KOPT-K1 (cell line): Measurements from ENCODE around the gene CHD9.

Source experiments
- H3K27ac ChIP-seq: fragments of 200-600 bp; sonication (generic); 2 replicates; pipeline ENCODE4 v1.5.1; 2016; ENCODE audit warnings: antibody characterized with exemption, mild to moderate bottlenecking, low read depth, low read length; ENCODE audit not compliant: poor library complexity, severe bottlenecking
- H3K36me3 ChIP-seq: fragments of 200-600 bp; sonication (generic); 2 replicates; pipeline ENCODE4 v1.5.1; 2017; ENCODE audit warnings: antibody characterized with exemption, mild to moderate bottlenecking, low read length, moderate library complexity; ENCODE audit not compliant: insufficient read depth
- H3K9me3 ChIP-seq: fragments of 200-600 bp; sonication (generic); 2 replicates; pipeline ENCODE4 v1.5.1; 2017; ENCODE audit warnings: antibody characterized with exemption, low read length, mild to moderate bottlenecking; ENCODE audit not compliant: insufficient read depth, poor library complexity, severe bottlenecking

CHD9 gene

DNA sequence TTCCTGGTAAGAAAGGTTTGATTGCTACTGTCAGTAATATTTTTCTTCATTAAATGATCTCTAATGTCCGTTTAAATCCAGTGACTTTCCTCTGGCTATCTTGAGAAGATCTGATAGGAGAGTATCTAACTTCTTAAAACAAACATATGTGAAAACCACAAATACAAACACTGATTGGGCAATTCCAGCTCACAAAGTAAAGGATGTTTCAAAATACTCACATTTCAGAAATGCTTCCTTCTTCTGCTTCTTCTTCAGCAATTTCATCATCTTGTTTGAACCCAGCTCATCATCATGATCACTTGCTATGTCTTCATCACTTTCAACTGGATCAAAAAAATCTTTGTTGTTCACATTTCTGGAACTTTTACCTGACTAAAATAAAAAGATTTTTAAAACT is 315.1 kb downstream of the CHD9 start:
- Histone ChIP-seq H3K27ac (no peak overlapping the region), H3K36me3 (no peaks in the 10 kb centered on the region), H3K9me3 (no peaks in the 10 kb centered on the region)

DNA sequence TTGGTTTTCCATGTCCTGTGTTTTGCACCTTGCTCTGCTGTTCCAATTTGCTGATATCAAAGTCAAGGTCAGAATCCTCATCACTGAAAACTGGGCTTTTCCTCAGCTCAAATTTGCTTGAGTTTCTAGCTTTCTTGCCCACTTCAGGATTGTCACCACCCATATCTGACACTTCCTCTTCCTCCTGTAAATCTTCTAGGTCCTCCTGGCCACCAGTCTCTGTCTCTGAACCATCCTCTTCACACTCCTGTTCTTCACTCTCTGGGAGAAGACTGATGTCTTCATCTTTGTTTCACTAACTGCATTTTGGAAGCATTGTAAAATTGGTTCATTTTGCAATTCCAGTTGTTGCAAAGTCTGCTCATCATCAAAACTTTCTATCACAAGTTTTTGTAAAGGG is 316.0 kb downstream of the CHD9 start:
- Histone ChIP-seq H3K9me3 (no peaks in the 10 kb centered on the region), H3K27ac (no peak overlapping the region), H3K36me3 (no peaks in the 10 kb centered on the region)

DNA sequence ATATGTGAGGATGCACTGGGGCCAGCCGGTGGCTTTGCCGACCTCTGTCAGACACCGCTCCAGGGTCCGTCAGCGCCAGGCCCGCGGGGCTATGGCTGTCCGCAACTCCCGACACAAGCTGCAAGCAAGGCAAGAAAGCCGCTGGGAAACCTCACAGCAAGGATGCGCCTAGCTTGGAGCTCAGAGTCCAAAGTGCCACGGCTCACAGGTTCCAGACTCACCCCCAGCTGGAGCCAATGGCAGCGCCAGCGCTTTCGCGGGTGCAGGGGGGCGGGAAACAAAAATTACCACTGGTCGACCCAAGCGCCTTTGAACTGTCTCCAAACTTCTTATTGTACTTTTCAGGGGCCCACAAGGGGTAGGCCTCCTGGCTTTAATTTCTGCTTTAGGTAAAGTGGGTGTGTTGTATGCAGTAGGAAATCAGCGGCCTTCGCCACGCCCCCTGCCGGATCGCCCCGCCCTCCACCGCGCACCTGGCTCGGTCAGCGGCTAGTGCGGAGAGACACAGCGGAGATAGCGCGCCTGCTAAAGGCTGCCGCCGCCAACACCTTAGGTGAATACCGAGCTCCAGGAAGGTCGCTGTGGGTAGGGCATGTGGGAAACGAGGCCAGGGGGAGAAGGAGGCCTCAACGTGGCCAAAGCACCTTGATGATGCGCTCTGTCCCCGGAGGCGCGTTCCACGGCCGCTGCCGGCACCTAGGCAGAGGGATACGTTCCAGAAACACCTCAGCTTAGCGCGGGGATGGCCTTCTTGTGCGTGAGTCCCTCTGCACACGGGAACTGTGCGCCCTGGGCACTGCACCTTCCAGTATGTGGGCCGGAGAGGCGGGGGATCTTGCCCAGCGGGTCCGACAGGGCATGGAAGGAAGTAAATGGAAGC is 318.4 kb downstream of the CHD9 start:
- Histone ChIP-seq H3K27ac (no peak overlapping the region), H3K9me3 (no peaks in the 10 kb centered on the region), H3K36me3 (no peaks in the 10 kb centered on the region)

DNA sequence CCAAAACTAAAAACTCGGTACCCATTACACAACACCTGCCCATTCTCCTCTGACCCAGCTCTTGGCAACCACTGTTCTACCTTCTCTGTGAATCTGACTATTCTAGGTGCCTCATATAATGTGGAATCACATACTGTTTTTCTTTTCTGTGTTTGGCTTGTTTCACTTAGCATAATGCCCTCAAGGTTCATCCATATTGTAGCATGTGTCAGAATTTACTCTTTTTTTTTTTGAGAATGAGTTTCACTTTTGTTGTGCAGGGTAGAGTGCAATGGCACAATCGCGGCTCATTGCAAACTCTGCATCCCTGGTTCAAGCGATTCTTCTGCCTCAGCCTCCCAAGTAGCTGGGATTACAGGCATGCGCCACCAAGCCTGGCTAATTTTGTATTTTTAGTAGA is 320.0 kb downstream of the CHD9 start:
- Histone ChIP-seq H3K9me3 (no peaks in the 10 kb centered on the region), H3K27ac (no peak overlapping the region), H3K36me3 (no peaks in the 10 kb centered on the region)

DNA sequence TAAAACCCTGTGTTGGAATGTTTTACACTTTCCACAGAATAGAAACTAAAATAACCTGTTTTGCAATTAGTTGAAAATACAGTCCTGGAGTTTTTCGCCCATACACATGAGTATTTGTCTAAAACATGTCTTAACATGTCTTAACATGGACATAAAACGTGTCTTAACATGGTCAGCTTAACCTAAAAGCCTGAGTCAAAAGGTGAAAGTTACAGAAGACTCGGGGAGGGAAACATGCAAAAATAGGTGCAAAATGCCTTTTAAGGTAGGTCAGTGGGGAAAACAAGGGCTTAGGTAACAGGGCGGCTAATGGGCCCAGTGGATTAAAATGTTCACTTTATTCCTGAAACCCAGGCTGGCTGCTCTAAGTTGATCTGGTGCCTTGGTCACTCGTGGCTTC is 323.3 kb downstream of the CHD9 start:
- Histone ChIP-seq H3K9me3 (no peaks in the 10 kb centered on the region), H3K27ac (no peak overlapping the region), H3K36me3 (no peaks in the 10 kb centered on the region)
